GM12874 (cell line): ENCODE results near the gene PRMT1.

Experiments used
- CTCF ChIP-seq: IDR thresholded peaks from 2 replicates; pipeline ENCODE4 v1.5.1; 2011; ENCODE audit warnings: low read depth, mild to moderate bottlenecking, control low read depth, low read length, moderate library complexity; ENCODE audit not compliant: insufficient read depth

Gene PRMT1

DNA sequence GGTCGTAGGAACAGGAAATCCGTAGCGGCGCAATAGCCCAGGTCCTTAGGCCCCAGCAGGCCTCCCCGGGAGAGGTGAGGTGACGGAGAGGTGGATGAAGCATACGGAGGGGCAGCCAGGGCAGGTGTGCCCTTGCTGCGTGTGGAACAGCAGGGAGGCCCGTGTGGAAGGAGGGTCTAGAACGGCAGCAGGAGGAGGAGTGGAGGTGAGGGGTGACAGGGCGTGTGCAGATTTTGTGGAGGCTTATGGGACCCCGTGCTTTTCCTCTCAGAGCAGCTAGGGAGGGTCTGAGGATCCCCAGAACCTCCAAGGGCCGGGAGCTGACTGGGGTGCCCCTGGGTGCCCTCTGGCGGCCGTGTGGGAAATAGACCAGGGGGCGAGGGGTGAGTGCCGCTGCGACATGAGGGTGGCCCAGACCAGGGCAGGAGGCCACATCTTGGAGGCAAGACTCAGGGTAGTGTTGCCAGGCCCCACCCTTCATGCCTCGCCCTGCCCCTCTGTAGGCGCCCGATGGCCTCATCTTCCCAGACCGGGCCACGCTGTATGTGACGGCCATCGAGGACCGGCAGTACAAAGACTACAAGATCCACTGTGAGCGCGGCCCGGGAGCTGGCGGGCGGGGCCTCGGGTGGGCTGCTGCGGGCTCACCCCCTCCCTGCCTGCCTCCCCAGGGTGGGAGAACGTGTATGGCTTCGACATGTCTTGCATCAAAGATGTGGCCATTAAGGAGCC, 7.3 kb downstream of the PRMT1 start:
- peak; percentile 82 for TF ChIP-seq CTCF

GRCh38 chr19:49684983-49685553, 8.0 kb downstream of the PRMT1 start:
- no peak for TF ChIP-seq CTCF

DNA sequence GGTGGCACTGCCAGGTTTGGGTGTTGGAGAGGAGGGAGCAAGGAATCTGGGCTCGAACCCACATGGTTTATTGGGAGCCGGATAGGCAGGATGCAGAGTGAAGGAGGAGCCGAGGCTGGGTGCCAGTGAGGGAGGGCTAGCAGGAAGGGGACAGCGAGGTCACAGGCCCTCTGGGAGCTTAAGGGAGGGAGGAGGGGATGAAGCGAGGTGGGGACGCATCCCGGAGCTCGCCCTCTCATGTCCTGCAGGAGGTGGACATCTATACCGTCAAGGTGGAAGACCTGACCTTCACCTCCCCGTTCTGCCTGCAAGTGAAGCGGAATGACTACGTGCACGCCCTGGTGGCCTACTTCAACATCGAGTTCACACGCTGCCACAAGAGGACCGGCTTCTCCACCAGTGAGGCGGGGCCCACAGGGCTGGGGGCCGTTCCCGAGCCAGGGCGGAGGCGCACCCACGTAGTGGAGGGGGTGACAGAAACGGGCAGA, 8.8 kb downstream of the PRMT1 start:
- TF ChIP-seq CTCF: no peak

DNA sequence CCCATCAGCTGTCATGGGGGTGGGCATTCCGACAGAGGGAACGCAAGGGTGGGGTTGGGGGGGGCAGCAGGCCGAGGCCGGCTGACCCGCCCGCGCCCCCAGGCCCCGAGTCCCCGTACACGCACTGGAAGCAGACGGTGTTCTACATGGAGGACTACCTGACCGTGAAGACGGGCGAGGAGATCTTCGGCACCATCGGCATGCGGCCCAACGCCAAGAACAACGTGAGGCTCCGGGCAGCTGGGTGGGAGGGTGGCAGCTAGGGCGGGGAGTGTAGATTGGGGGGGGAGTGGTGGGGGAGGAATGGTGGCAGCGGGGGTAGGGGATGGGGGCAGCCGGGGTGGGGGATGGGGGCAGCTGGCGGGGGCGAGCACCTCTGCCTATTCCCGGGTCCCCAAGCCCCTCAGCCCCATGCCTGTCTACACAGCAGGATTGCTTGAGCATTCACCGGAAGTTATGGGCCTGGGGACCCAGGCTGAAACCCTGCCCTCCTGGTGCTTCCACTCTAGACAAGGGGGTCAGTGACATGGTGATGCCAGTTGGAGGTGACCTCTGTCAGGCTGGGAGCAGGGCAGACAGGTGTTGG, 9.5 kb downstream of the PRMT1 start:
- no peak for TF ChIP-seq CTCF

- TF ChIP-seq CTCF: no peak
These were observed 10.1 kb downstream of the PRMT1 start for GRCh38 chr19:49687150-49687549.

DNA sequence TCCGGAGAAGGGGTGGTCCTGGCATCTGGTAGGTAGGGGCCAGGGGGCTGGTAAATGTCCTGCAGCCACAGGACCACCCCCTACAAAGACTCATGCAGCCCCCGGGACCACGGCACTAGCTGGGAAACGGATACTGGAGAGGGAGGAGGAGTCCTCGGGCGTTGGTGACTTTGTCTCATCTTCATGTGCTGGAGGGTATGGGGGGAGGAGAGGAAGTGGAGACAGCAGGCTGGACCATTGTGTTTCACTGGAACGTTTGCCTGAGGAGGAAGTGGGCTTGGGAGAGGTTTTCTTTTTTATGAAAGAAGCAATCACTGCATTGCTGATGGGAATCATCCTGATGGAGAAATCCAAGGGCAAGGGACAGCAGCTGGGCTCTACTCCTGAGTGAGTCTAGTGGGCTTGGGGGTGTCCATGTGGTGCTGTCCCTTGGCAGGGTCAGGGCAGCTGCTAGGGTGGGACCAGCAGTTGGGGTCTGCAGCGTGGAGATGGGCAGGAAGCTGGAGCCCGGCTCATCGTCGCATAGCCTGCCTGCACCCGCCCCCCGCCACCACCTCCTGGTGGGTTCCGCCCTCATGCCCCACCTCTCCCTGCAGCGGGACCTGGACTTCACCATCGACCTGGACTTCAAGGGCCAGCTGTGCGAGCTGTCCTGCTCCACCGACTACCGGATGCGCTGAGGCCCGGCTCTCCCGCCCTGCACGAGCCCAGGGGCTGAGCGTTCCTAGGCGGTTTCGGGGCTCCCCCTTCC, 10.7 kb downstream of the PRMT1 start:
- TF ChIP-seq CTCF: no peak

DNA sequence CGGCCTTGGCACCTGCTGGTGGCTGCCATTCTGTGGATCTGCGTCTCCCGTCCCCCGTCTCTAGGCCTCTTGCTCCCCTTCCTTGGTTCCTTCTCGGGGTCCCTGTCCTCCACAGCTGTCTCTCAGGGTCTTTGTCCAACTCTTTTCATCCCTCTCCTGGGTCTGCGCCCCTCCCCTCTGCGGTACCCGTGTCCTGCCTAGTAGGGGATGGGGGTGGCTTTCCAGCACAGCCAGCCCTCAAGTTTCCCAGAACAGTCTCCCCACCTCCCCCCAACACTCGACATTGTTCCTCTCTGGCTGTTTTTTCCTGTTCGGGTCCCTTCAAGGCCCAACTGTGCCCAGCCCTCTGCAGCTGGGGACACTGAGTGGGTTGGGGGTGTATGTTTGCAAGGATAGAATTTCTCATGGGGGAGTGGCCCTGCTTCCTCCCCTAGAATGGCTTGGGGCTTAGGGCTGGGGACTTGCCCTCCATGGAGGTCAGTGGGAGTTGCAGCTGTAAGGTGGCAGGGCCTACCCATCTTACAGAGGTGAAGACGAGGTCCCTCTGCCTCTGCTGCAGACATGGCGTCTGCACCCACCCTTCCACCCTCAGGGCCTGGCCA, 11.6 kb downstream of the PRMT1 start:
- no peak for TF ChIP-seq CTCF
